ENCODE data around the gene TAGAP. TPM values are rescaled to one million over a fixed set of nuclear protein-coding genes. Genes with fewer than 3 reads are reported as not detected.
"Not testable (repeated sequence)": the region's sequence is repeated elsewhere in the genome, so short reads cannot be mapped to it uniquely, and the experiment has no call there.

TAGAP gene
- total RNA-seq, 1 donor from 2014 or later = 12.9 TPM

GRCh38 chr6:159030168-159030567, 14.6 kb downstream of the TAGAP start:
- H3K27ac ChIP-seq = no peak overlapping the region
- no peak for TF ChIP-seq CTCF (IDR thresholded peaks at IDR 0.05)
- H3K4me3 ChIP-seq = no peak overlapping the region
- intact Hi-C loops (cut with DNase I) = no loop called here
- no peak for ATAC-seq
- peaks cover 4% of the 10 kb centered on the region for H3K9me3 ChIP-seq
- no peaks in the 10 kb centered on the region for H3K4me1 ChIP-seq
- H3K36me3 ChIP-seq = peaks cover 2% of the 10 kb centered on the region
- no peaks in the 10 kb centered on the region for H3K27me3 ChIP-seq
- DNase-seq = no peak

GRCh38 chr6:159025224-159025623, 19.6 kb downstream of the TAGAP start:
- H3K27ac ChIP-seq; H3K27me3 ChIP-seq; intact Hi-C loops (cut with DNase I); H3K36me3 ChIP-seq; DNase-seq; ATAC-seq; H3K4me1 ChIP-seq; H3K4me3 ChIP-seq: not testable (repeated sequence)
- peaks cover 11% of the 10 kb centered on the region for H3K9me3 ChIP-seq

GRCh38 chr6:159023893-159024292, 20.9 kb downstream of the TAGAP start:
- ATAC-seq = no peak
- no peak for TF ChIP-seq CTCF (IDR thresholded peaks at IDR 0.05)
- Histone ChIP-seq H3K36me3 (no peaks in the 10 kb centered on the region), H3K4me3 (no peak overlapping the region), H3K9me3 (peaks cover 11% of the 10 kb centered on the region), H3K4me1 (no peaks in the 10 kb centered on the region), H3K27me3 (no peaks in the 10 kb centered on the region), H3K27ac (no peak overlapping the region)
- DNase-seq = no peak
- intact Hi-C loops (cut with DNase I) = no loop called here

GRCh38 chr6:159020011-159020410, 24.8 kb downstream of the TAGAP start:
- peaks cover 6% of the 10 kb centered on the region for H3K9me3 ChIP-seq
- no peak for TF ChIP-seq CTCF (IDR thresholded peaks at IDR 0.05)

GRCh38 chr6:159017757-159018559, 26.8 kb downstream of the TAGAP start:
- no peaks in the 10 kb centered on the region for H3K4me1 ChIP-seq
- DNase-seq (no peak), ATAC-seq (no peak)
- no peaks in the 10 kb centered on the region for H3K27me3 ChIP-seq
- no peak overlapping the region for H3K27ac ChIP-seq
- intact Hi-C loops (cut with DNase I) = no loop called here
- no peaks in the 10 kb centered on the region for H3K36me3 ChIP-seq
- H3K4me3 ChIP-seq = no peak overlapping the region
- no peaks in the 10 kb centered on the region for H3K9me3 ChIP-seq
- no peak for TF ChIP-seq CTCF (IDR thresholded peaks at IDR 0.05)

More at GRCh38 chr6:159020011-159020410, 24.8 kb downstream of the TAGAP start:
- H3K27ac ChIP-seq = no peak overlapping the region
- no peaks in the 10 kb centered on the region for H3K36me3 ChIP-seq
- DNase-seq = no peak
- H3K4me1 ChIP-seq = no peaks in the 10 kb centered on the region
- H3K4me3 ChIP-seq = no peak overlapping the region
- intact Hi-C loops (cut with DNase I) = no loop called here
- H3K27me3 ChIP-seq = no peaks in the 10 kb centered on the region
- ATAC-seq = no peak

GRCh38 chr6:159014406-159014805, 30.4 kb downstream of the TAGAP start:
- H3K27ac ChIP-seq = no peak overlapping the region
- H3K36me3 ChIP-seq = no peaks in the 10 kb centered on the region
- ATAC-seq (no peak), DNase-seq (no peak)
- no peaks in the 10 kb centered on the region for H3K27me3 ChIP-seq
- no peaks in the 10 kb centered on the region for H3K9me3 ChIP-seq
- no peak for TF ChIP-seq CTCF (IDR thresholded peaks at IDR 0.05)
- intact Hi-C loops (cut with DNase I) = no loop called here
- no peaks in the 10 kb centered on the region for H3K4me1 ChIP-seq
- no peak overlapping the region for H3K4me3 ChIP-seq

Data from upper lobe of right lung (tissue), 1 donor.